ENCODE data around the gene ANP32E. TPM values are rescaled to one million over a fixed set of nuclear protein-coding genes. Genes with fewer than 3 reads are reported as not detected.

ANP32E gene
- total and polyA plus RNA-seq, 2 of the 4 experiments (the other 2 are of a cell fraction) = 5.9 to 18.4 TPM

- no peak overlapping the region for H2AFZ ChIP-seq (replicated peaks; ENCODE audit: low read length, poor library complexity)
- dilution Hi-C loops (cut with HindIII; ENCODE audit: low sequenced_read_pairs, unreplicated experiment) = no loop called here
These were observed 55.4 kb downstream of the ANP32E start for GRCh38 chr1:150180474-150180873.

More at GRCh38 chr1:150180474-150180873, 55.4 kb downstream of the ANP32E start:
- Histone ChIP-seq H4K8ac (ENCODE audit: low read depth in 2 of 2, low read length in 2 of 2) (no peak overlapping the region), H3K4ac (ENCODE audit: low read depth, low read length) (no peak overlapping the region), H3K27ac (ENCODE audit: insufficient read depth, low read length) (no peak overlapping the region), H3K9me3 (ENCODE audit: control insufficient read depth, insufficient read depth, low read length) (no peaks in the 10 kb centered on the region), H3K9me1 (ENCODE audit: insufficient read depth, low read length) (no peaks in the 10 kb centered on the region), H2AK9ac (replicated peaks; ENCODE audit: low read depth, low read length, poor library complexity) (no peak overlapping the region), H3K4me2 (ENCODE audit: low read depth, low read length) (no peak overlapping the region), H2AK5ac (ENCODE audit: low read depth, low read length) (no peak overlapping the region), H3K56ac (ENCODE audit: extremely low read depth, insufficient read depth, low read length) (no peak overlapping the region), H3K27me3 (ENCODE audit: control insufficient read depth, insufficient read depth, low read length) (no peaks in the 10 kb centered on the region), H3K23ac (ENCODE audit: low read depth, low read length) (no peak overlapping the region), H3K79me1 (ENCODE audit: low read depth in 1 of 2, low read length in 2 of 2) (no peaks in the 10 kb centered on the region), H2BK120ac (ENCODE audit: low read depth, low read length) (no peak overlapping the region), H4K91ac (ENCODE audit: insufficient read depth, low read depth, low read length) (no peak overlapping the region), H3K36me3 (ENCODE audit: control insufficient read depth, insufficient read depth, low read length) (no peaks in the 10 kb centered on the region), H3K4me1 (ENCODE audit: control insufficient read depth, insufficient read depth, low read length) (no peaks in the 10 kb centered on the region), H2BK20ac (ENCODE audit: low read depth, low read length) (no peak overlapping the region), H4K5ac (ENCODE audit: low read depth, low read length) (no peak overlapping the region), H3K9ac (ENCODE audit: low read depth, low read length) (no peak overlapping the region), H2BK5ac (ENCODE audit: low read depth, low read length, poor library complexity, severe bottlenecking) (no peak overlapping the region), H2BK15ac (ENCODE audit: low read depth, low read length) (no peak overlapping the region), H3K14ac (replicated peaks; ENCODE audit: low read depth, low read length) (no peak overlapping the region), H4K20me1 (ENCODE audit: insufficient read depth, low read length) (no peaks in the 10 kb centered on the region), H3K18ac (ENCODE audit: low read depth, low read length) (no peak overlapping the region), H3K4me3 (ENCODE audit: insufficient read depth, low read depth, low read length) (no peak overlapping the region)
- no TSS peak for BruUV-seq (replicated peaks)
- intact Hi-C loops (cut with micrococcal nuclease) = no loop called here
- ATAC-seq (ENCODE audit: low read depth) (no peak), DNase-seq (no peak)
- WGBS, 2 experiments (ENCODE audit: extremely low coverage in 2 of 2, insufficient read length in 1 of 2) = no CpG with 5 or more reads among the region's 5 CpGs
- TF ChIP-seq NFE2L2 (IDR thresholded peaks at IDR 0.05; ENCODE audit: low read depth, low read length) (no peak), FOS (IDR thresholded peaks at IDR 0.05; ENCODE audit: low read depth, low read length) (no peak), CHD1 (IDR thresholded peaks at IDR 0.05; ENCODE audit: low read depth, low read length) (no peak), RCOR1 (IDR thresholded peaks at IDR 0.05; ENCODE audit: insufficient replicate concordance, low read length) (no peak), MAZ (IDR thresholded peaks at IDR 0.05; ENCODE audit: borderline replicate concordance, low read depth, low read length) (no peak), USF2 (IDR thresholded peaks at IDR 0.05; ENCODE audit: low read depth, low read length) (no peak), SMC3 (IDR thresholded peaks at IDR 0.05; ENCODE audit: low read depth, low read length) (no peak), RAD21 (IDR thresholded peaks at IDR 0.05; ENCODE audit: low read length) (no peak), RFX5 (IDR thresholded peaks at IDR 0.05; ENCODE audit: low read depth, low read length) (no peak), CEBPB (IDR thresholded peaks at IDR 0.05; ENCODE audit: low read depth, low read length) (no peak), BHLHE40 (IDR thresholded peaks at IDR 0.05; ENCODE audit: low read depth, low read length) (no peak), POLR2A (IDR thresholded peaks at IDR 0.05; ENCODE audit: low read depth, low read length) (no peak), ELK1 (IDR thresholded peaks at IDR 0.05; ENCODE audit: borderline replicate concordance, low read depth, low read length) (no peak), MAFK (IDR thresholded peaks at IDR 0.05; ENCODE audit: low read depth, low read length) (no peak), CTCF (conservative IDR thresholded peaks at IDR 0.05; ENCODE audit: low read depth, low read length) (no peak), MXI1 (IDR thresholded peaks at IDR 0.05; ENCODE audit: borderline replicate concordance, low read depth, low read length) (no peak)
- ChIA-PET POLR2A (ENCODE audit: unreplicated experiment) (no interaction called here), CTCF (no interaction called here)
- in situ Hi-C loops (cut with MboI; ENCODE audit: low sequenced_read_pairs) = no loop called here

All from IMR-90 (cell line).